Activated T-helper 9 cell treated with anti-CD3 and anti-CD28 coated beads, Interleukin-2, amount 50 U/mL, for 16 hours (primary cell): ENCODE data around the gene BRD4.
A peak's percentile ranks its signal among the peaks of the same experiment; 100 is the strongest.

Source experiments
- DNase-seq: peaks from one replicate; pipeline ENCODE4 v3.0.0-alpha.2; 2020; ENCODE audit warnings: low read depth

The BRD4 gene

GRCh38 chr19:15265214-15265849 is 67.0 kb downstream of the BRD4 start:
- DNase-seq: no peak

GRCh38 chr19:15264933-15265206 is 67.5 kb downstream of the BRD4 start:
- DNase-seq: no peak

DNA sequence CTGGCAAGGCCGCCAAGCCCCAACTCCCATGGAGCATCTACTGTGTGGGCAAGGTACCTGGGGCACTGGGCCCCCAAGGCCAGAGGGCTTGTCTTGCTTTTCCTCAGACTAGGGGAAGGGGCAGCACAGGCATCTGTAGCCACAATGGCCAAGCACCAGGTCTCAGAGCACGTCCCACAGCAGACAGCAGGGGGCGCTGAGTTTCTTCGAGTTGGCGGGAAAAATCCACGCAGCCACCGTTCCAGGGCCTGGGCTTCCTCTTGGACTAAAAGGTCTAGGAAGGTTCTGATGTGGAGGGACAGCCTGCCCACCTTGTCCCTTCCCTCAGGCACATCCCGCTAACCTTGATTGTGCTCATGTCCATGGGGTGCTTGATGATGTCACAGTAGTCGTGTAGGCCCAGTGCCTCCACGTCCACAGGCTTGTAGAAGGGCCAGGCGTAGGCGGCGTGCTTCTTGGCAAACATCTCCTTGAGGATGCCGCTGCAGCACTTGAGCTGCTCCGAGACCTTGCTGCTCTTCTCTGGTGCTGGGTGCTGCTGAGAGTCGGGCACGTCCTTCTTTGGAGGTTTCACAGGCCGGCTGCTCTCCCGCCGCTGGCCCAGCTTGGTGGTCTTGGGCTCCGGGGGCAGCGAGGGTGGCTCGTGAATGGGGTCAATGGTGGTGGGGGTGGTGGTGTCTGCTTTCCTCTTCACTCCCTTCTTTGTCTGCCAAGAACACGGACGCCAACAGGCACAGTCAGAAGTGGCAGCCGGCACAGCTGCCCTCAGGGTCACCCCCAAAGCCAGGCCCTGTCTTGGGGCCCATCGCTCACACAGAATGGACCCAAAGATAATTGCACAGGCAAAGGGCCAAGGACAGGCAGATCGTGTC is 68.0 kb downstream of the BRD4 start:
- DNase-seq: peak; percentile 62

DNA sequence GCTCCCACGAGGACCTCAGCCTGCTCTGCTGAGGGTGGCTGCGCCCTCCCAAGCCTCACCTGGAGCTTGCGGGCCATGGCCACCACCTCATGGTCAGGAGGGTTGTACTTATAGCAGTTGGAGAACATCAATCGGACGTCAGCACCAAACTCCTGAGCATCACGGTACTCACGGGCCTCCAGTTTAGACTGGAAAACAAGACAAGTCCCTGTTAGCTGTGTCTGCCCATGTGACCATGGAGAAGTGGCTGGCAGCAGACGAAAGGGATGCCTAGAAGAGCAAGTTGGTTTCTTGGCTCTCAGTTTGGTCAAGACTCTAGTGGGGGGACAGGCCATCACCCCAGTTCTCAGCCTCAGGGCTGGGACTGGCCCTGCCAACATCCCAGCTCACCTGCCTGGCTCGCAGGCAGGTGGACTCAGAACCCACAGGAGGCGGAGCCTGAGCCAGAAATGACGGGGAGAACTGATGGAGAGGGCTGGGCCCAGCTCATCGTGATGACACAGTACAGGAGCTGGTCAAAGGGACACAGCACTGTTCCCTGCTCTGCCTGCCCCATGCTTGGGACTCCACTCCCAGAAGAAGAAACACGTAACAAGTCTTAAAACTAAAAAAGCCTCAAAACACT is 68.9 kb downstream of the BRD4 start:
- no peak for DNase-seq

DNA sequence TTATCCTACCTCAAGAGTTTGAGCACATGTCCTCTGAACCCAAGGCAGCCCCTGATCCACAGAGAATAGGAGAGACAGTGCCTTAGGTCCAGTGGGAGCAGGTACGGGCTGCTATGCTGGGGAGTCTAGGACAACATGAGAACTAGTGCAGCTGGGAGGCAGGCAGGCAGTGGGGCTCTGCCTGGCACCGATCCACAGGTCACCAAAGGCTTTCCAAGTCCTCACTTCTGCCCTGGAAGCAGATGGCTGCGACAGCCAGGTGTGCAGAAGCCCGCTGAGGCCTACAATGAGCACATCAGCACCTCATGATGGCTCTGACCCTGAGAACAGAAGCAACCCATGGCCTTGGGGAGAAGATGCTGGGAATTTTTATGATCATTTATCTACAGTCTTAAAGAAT is 70.3 kb downstream of the BRD4 start:
- DNase-seq: no peak

DNA sequence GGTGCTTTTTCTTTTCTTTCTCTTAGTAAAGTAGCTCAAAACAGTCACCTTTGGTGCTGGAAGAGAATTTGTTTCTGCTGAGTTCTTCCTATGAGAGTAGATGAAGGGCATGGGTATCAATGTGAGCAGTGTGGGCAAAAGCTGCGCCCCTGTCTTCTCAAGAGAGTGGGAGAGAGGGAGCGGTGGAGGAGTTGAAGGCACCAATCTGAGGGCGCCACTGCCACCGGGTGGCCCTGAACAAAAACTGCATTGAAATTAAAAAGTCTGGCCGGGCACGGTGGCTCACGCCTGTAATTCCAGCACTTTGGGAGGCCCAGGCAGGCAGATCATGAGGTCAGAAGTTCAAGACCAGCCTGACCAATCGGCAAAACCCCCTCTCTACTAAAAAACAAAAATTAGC is 71.4 kb downstream of the BRD4 start:
- no peak for DNase-seq

GRCh38 chr19:15259907-15260306 is 72.4 kb downstream of the BRD4 start:
- no peak for DNase-seq

- no peak for DNase-seq
These were observed 74.6 kb downstream of the BRD4 start for GRCh38 chr19:15257782-15258181.

- DNase-seq: no peak
These were observed 75.5 kb downstream of the BRD4 start for GRCh38 chr19:15256708-15257331.

- no peak for DNase-seq
These were observed 76.9 kb downstream of the BRD4 start for GRCh38 chr19:15255359-15255990.

- DNase-seq: no peak
These were observed 77.8 kb downstream of the BRD4 start for GRCh38 chr19:15254547-15254946.

DNA sequence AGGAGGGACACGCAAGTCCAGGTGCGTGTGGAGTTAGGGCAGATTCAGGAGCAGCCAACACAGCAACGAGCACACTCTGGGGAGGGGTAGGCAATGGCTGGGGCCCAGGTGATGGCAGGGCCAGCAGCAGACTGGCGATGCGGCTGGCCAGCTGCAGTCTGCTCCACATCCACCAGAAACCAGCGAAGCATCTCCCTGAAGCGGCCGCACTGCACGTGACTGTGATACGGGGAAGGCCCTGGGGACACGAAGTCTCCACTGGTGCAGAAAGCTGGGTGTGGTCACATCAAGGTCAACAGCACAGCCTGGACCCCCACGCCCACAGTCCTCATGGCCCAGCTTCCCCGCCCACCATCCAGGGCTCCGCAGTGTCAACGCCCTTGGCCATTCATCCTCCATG is 78.8 kb downstream of the BRD4 start:
- DNase-seq: no peak

- no peak for DNase-seq
These were observed 79.3 kb downstream of the BRD4 start for GRCh38 chr19:15253061-15253460.

GRCh38 chr19:15252398-15253018 is 79.8 kb downstream of the BRD4 start:
- no peak for DNase-seq

DNA sequence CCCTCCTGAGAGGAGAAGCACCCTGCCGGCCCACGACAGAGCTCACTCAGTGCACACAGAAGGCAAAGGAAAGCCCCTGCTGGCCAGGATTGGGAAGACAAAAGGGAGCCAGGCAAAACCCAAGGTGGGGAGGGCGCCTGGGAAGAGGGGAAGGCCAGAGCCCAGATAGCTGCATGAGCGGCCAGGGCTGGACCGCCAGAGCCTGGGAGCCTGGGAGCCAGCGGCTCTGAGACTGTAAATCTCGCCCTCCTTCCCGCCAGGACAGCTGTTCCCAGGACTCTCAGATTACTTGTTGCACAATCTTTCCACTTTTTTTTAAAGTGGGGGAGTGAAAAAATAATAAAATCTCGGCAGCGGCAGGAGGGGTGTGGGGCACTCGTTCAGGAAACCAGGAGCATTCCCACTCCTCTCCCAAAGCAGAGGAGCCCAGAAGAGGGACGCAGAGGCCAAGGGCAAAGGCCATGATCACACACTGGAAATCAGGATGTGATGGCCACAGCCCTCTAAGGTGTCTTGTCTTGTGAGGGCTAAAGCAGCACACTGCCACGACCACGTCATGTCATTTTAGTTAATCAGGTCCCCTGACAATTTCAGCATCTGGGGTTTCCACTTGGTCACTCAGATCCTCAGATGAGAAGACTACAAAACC is 80.5 kb downstream of the BRD4 start:
- no peak for DNase-seq

DNA sequence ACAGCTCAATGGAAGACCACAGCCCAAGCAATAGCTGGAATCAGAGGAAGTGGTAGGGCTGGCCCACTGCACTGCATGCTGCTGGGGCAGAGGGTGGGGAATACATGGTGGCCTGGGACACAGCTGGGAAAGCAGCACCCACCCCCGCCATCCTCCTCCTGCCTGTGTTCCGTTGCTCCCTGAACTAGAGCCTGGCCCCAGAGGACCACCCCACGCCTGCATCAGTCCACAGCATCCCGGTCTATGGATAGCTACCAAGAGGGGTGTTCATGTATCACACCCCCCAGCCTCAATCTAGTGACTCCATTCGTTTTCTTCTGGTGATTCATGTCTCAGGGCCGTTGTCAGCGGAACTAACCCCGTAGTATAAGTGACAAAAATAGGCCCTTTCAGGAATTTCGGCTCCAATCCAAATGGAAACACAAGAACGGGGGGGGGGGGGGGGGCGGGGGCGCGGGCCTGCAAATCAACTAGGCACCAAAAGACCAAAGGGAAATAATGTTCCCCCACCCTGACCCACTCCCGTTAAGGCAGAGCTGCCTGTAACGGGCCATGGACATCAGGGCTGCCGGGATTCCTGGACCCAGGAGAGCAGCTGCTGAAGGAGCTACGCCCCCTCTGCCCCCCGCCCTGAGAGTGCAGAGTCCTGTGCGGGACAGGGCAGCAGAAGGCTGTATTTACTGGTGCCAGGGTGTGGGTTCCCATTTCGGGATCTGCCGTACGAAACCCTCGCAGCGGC is 81.2 kb downstream of the BRD4 start:
- no peak for DNase-seq

DNA sequence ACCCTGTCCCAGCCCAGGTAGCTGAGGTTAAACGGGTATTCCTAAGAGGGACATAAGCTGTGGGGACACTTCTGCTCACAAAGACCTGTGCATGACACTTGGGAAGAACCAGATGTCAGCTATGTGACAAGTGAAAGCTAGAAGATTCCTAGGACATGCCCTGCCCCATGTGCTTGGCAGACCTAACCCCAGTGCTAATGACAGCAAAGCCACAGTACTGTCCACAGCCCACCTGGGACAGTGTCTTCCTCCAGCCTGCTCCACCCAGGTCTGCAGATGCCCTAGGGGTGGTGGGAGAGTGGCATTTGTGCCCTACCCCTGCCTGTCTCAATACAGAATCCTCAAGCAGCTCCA is 81.7 kb downstream of the BRD4 start:
- no peak for DNase-seq

- no peak for DNase-seq
These were observed 82.2 kb downstream of the BRD4 start for GRCh38 chr19:15249972-15250639.

DNA sequence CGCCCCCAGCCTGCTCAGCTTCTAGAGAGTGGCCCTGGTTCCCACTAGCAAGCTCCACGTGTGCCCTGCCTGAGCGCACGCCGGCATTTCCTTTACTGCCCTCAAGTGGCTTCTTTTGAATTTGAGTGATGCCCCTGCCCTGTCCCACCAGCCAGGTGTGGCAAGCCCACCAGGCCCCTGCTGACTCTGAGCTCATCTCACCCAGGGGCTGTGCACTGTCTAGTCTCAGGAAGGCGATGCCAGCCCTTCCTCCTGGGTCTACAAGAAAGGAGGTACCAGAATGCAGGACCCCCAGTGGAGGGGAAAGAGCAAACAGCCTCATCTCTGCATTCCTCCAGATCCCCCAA is 82.8 kb downstream of the BRD4 start:
- DNase-seq: no peak
